ENCODE data around the gene PILRB.

The PILRB gene

DNA sequence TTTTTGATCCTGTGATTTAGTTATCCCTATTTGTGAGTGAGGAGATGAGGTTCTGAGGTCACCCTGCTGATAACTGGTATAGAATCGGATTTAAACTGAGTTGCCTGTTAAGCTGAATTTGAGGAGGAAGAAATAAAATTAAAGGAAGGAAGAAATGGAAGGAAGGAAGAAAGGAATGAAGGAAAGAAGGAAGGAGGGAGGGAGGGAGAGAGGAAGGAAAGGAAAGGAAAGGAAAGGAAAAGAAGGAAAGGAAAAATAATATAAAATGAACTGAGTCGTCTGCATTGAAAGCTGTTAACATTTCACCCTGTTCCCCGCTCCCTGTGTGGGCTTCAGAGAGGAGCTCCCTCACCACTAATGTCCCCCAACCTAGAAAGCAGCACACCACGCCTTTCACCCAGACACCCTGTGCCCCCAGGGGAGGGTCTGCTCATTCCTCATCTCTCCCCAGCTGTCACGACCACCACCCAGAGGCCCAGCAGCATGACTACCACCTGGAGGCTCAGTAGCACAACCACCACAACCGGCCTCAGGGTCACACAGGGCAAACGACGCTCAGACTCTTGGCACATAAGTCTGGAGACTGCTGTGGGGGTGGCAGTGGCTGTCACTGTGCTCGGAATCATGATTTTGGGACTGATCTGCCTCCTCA, 31.6 kb downstream of the PILRB start:
- Histone ChIP-seq H3K4me3 (ENCODE audit: low read length) (no peak overlapping the region), H3K9ac (ENCODE audit: low read length) (no peak overlapping the region), H3K36me3 (ENCODE audit: control insufficient read depth, insufficient read depth, low read length) (no peaks in the 10 kb centered on the region), H3K27ac (ENCODE audit: low read depth, low read length) (no peak overlapping the region), H3K27me3 (ENCODE audit: control insufficient read depth, insufficient read depth, low read length) (no peaks in the 10 kb centered on the region), H3K4me1 (ENCODE audit: control insufficient read depth, insufficient read depth, low read length) (no peaks in the 10 kb centered on the region)

DNA sequence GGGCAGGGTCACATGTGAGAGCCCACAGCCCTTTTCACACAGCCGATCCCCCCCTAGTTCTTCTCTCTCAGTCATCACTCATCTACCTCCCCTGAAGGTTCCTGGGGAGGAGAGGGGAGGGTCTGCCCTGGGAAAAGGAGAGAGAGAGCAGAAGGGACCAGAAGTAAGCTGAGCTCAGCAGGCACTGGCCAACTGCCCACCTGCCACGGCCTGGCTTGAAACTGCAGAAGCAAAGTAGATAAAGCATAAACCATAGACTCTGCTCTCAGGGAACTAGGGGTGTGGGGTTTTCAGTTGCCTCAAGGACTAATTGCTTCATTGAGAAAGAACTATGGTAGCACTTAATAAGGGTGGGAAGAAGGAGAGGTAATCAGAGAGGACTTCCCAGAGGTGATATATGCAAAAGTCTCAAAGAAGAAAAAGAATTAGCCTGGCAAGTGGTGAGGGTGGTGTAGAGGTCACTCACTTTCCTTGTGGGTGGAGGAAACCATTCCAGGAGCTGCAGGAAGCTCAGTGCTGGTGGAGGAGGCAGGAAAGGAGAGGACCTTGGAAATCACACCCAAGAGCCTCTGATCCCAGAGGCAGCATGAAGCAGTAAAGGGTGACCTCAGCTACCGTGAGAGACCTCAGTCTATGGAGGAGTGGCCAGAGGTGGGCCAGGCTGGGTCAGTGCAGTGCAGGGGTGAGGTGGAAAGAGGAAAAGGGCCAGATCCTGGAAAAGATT, 32.5 kb downstream of the PILRB start:
- Histone ChIP-seq H3K36me3 (ENCODE audit: control insufficient read depth, insufficient read depth, low read length) (no peaks in the 10 kb centered on the region), H3K9ac (ENCODE audit: low read length) (no peak overlapping the region), H3K4me1 (ENCODE audit: control insufficient read depth, insufficient read depth, low read length) (no peaks in the 10 kb centered on the region), H3K27me3 (ENCODE audit: control insufficient read depth, insufficient read depth, low read length) (no peaks in the 10 kb centered on the region), H3K4me3 (ENCODE audit: low read length) (no peak overlapping the region), H3K27ac (ENCODE audit: low read depth, low read length) (no peak overlapping the region)

DNA sequence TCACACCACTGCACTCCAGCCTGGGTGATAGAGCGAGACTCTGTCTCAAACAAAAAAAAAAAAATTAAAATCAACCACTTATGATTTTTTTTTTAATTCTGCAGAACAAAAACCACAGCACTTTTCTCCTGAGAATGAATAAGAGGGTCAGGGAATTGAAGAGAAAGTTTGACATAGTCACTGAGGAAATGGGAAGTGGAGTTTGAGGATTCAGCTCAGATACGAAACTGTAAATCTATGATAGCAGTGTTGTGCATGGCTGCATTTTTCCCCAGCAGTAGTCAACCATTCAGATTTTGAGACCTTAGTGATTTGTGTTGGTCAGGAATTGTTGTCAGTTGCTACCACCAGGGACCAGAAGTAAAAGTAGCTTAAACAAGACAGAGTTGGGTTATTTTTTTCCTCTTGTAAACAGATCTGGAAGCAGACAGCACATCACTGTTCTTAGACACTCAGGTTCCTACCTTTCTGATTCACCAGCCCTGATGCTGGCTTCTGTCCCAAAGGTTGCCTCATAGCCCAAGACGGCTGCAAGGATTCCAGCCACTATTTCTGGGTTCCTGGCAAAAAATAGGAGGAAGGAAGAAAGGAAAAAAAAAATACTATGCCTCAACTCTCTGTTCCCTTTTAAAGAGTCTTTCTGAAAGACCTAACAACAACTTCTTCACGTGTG, 35.5 kb downstream of the PILRB start:
- no peaks in the 10 kb centered on the region for H3K4me1 ChIP-seq (ENCODE audit: control insufficient read depth, insufficient read depth, low read length)
- no peak overlapping the region for H3K27ac ChIP-seq (ENCODE audit: low read depth, low read length)
- no peak overlapping the region for H3K4me3 ChIP-seq (ENCODE audit: low read length)
- H3K27me3 ChIP-seq (ENCODE audit: control insufficient read depth, insufficient read depth, low read length) = no peaks in the 10 kb centered on the region
- H3K36me3 ChIP-seq (ENCODE audit: control insufficient read depth, insufficient read depth, low read length) = no peaks in the 10 kb centered on the region
- H3K9ac ChIP-seq (ENCODE audit: low read length) = no peak overlapping the region

DNA sequence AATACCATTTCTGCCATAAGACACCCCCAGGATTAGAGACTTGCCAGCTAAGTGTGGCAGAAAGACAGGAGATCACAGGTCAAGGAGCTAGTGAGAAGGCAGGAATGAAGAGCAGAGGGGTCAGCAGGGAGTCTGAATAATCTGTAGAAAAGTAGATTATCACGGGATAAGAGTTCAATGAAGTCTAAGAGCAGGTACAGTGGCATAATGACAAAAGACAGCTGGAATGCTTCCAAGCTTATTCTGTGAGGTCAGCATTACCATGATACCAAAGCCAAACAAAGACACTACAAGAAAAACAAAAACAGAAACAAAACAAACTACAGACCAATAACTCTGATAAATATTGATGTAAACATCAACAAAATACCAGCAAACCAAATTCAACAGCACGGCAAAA, 36.2 kb downstream of the PILRB start:
- no peak overlapping the region for H3K4me3 ChIP-seq (ENCODE audit: low read length)
- H3K27ac ChIP-seq (ENCODE audit: low read depth, low read length) = no peak overlapping the region
- no peak overlapping the region for H3K9ac ChIP-seq (ENCODE audit: low read length)

DNA sequence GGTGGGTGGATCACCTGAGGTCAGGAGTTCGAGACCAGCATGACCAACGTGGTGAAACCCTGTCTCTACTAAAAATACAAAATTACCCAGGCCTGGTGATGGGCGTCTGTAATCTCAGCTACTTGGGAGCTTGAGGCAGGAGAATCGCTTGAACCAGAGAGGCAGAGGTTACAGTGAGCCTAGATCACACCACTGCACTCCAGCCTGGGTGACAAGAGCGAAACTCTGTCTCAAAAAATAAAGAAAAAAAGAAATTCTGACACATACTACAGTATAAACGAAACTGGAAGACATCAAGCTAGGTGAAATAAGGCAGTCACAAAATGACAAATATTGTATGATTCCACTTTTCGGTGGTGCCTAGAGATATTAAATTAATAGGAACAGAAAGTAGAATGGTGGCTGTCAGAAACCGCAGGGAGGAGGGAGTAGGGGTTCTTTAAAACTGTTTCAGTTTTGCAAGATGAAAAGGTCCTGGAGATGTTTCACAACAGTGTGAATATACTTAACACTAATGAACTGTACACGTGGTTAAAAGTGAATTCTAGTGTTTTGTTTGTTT, 38.6 kb downstream of the PILRB start:
- H3K27me3 ChIP-seq (ENCODE audit: control insufficient read depth, insufficient read depth, low read length) = no peaks in the 10 kb centered on the region
- no peak overlapping the region for H3K27ac ChIP-seq (ENCODE audit: low read depth, low read length)
- no peak overlapping the region for H3K9ac ChIP-seq (ENCODE audit: low read length)
- H3K36me3 ChIP-seq (ENCODE audit: control insufficient read depth, insufficient read depth, low read length) = no peaks in the 10 kb centered on the region
- no peaks in the 10 kb centered on the region for H3K4me1 ChIP-seq (ENCODE audit: control insufficient read depth, insufficient read depth, low read length)
- H3K4me3 ChIP-seq (ENCODE audit: low read length) = no peak overlapping the region

More for the DNA sequence above, 36.2 kb downstream of the PILRB start:
- H3K27me3 ChIP-seq (ENCODE audit: control insufficient read depth, insufficient read depth, low read length) = no peaks in the 10 kb centered on the region
- no peaks in the 10 kb centered on the region for H3K36me3 ChIP-seq (ENCODE audit: control insufficient read depth, insufficient read depth, low read length)
- no peaks in the 10 kb centered on the region for H3K4me1 ChIP-seq (ENCODE audit: control insufficient read depth, insufficient read depth, low read length)

DNA sequence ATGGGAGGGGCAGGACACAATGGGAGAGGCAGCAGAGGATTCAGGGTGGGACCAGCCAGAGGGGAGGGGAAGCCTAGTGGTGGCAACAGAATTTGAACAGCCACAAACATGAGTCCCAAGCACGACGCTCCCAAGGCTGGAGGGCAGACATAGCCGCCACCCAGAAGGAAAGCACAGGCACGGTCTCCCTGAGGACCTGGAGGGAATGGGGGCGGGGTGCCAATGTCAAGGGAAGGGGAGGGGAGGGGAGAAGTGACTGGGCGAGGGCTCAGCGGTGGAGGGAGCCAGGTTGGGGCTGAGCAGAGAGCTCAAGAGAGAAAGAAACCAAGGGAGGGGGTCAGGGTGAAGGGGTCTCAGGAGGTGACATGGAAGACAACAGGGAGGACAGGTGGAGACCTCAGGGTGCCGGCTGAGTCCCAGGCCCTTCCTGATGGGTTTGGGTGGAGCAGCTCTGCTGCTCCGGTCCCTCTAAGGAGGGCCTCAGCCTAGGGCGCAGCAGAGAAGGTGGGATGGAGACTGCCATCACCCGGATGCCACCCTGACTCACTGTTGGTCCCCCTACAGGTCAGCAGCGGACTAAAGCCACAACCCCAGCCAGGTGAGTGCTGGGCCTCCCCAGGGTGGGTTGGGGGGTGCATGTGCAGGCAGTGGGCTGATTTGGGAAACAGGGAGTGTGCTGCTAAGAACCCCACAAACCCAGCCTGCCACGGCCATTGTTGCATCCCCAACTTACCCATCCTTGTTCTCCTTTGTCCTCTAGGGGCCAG, 39.6 kb downstream of the PILRB start:
- H3K27ac ChIP-seq (ENCODE audit: low read depth, low read length) = no peak overlapping the region
- H3K9ac ChIP-seq (ENCODE audit: low read length) = no peak overlapping the region
- H3K4me3 ChIP-seq (ENCODE audit: low read length) = no peak overlapping the region
- no peaks in the 10 kb centered on the region for H3K36me3 ChIP-seq (ENCODE audit: control insufficient read depth, insufficient read depth, low read length)
- no peaks in the 10 kb centered on the region for H3K4me1 ChIP-seq (ENCODE audit: control insufficient read depth, insufficient read depth, low read length)
- no peaks in the 10 kb centered on the region for H3K27me3 ChIP-seq (ENCODE audit: control insufficient read depth, insufficient read depth, low read length)

DNA sequence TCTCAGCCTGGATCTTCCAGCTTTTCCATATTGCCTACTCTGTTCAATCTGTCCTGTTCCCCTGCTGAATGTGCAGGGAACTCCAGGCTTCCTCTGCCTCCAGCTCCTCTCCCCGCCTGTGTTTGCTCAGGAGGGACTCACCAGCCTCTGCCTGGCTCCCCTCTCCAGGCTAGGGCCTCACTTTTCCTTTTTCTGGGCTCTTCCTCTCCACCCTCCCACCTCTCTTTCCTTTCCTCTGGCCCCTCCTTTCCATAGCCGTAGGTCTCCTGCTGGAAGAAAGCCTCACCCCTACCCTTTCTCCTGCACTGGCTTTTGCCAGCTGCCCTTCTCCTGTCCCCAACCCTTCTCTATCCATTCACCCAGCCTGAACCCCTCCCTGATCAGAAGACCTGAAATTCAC, 40.3 kb downstream of the PILRB start:
- Histone ChIP-seq H3K36me3 (ENCODE audit: control insufficient read depth, insufficient read depth, low read length) (no peaks in the 10 kb centered on the region), H3K4me1 (ENCODE audit: control insufficient read depth, insufficient read depth, low read length) (no peaks in the 10 kb centered on the region), H3K27ac (ENCODE audit: low read depth, low read length) (no peak overlapping the region), H3K27me3 (ENCODE audit: control insufficient read depth, insufficient read depth, low read length) (no peaks in the 10 kb centered on the region), H3K4me3 (ENCODE audit: low read length) (no peak overlapping the region), H3K9ac (ENCODE audit: low read length) (no peak overlapping the region)

DNA sequence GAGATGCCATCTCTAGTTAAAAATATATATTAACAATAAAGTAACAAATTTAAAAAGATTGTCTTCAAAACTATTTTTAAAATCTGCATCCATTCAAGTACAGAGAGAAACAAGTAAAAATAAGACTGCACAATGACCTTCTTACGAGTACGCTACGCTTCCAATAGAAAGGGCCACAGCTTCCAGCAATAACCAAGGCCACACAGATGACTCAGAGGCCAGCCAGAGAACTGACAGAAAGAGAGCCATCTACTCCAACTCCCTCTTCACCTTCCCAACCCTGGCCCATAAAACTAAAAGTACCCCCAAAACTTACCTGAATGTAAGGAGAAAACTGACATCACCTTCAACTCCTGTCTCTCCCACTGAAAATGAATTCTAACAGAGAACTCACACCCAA, 42.1 kb downstream of the PILRB start:
- Histone ChIP-seq H3K27me3 (ENCODE audit: control insufficient read depth, insufficient read depth, low read length) (no peaks in the 10 kb centered on the region), H3K36me3 (ENCODE audit: control insufficient read depth, insufficient read depth, low read length) (no peaks in the 10 kb centered on the region), H3K4me1 (ENCODE audit: control insufficient read depth, insufficient read depth, low read length) (no peaks in the 10 kb centered on the region), H3K27ac (ENCODE audit: low read depth, low read length) (no peak overlapping the region), H3K4me3 (ENCODE audit: low read length) (no peak overlapping the region), H3K9ac (ENCODE audit: low read length) (no peak overlapping the region)

DNA sequence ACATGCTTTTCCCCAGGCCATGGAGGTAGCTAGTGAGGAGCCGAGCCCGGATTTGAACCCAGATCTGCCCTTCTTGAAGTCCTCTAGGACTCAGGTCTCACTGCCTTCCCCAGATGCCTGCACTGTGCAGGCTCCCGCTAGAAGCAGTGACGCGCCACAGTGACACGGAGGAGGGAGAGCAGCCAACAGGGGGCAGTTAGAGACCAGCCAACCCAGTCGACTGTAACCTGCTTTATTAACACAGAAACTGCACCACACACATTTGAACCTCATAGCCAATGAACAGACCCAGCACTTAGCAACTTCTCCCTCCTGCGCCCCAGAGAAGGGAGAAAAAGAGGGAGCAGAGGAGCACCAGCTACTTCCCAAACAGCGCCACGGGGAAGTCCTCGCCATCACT, 42.7 kb downstream of the PILRB start:
- H3K4me3 ChIP-seq (ENCODE audit: low read length) = no peak overlapping the region
- H3K4me1 ChIP-seq (ENCODE audit: control insufficient read depth, insufficient read depth, low read length) = no peaks in the 10 kb centered on the region
- no peaks in the 10 kb centered on the region for H3K27me3 ChIP-seq (ENCODE audit: control insufficient read depth, insufficient read depth, low read length)
- no peak overlapping the region for H3K27ac ChIP-seq (ENCODE audit: low read depth, low read length)
- H3K9ac ChIP-seq (ENCODE audit: low read length) = no peak overlapping the region
- no peaks in the 10 kb centered on the region for H3K36me3 ChIP-seq (ENCODE audit: control insufficient read depth, insufficient read depth, low read length)

DNA sequence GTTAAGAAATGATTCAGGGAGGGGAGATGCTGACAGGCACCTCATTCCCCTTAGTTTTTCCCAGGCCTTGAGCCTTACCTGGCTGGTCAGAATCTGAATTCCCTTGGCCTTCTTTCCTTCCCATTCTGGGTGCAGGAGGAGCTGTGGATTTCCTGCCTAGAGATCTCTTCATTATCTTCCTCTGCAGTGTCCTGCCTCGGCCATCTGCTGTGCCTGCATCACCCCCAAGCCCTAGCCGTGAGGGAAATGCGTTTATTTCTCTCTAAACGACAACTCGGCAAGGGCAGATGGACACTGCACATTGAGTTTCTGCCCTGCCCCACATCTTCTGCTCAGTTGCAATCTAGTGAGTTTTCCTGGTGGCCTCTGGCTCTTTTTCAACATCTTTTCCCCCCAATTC, 43.9 kb downstream of the PILRB start:
- no peak overlapping the region for H3K27ac ChIP-seq (ENCODE audit: low read depth, low read length)
- H3K27me3 ChIP-seq (ENCODE audit: control insufficient read depth, insufficient read depth, low read length) = no peaks in the 10 kb centered on the region
- H3K9ac ChIP-seq (ENCODE audit: low read length) = no peak overlapping the region
- H3K4me1 ChIP-seq (ENCODE audit: control insufficient read depth, insufficient read depth, low read length) = no peaks in the 10 kb centered on the region
- no peak overlapping the region for H3K4me3 ChIP-seq (ENCODE audit: low read length)
- no peaks in the 10 kb centered on the region for H3K36me3 ChIP-seq (ENCODE audit: control insufficient read depth, insufficient read depth, low read length)

DNA sequence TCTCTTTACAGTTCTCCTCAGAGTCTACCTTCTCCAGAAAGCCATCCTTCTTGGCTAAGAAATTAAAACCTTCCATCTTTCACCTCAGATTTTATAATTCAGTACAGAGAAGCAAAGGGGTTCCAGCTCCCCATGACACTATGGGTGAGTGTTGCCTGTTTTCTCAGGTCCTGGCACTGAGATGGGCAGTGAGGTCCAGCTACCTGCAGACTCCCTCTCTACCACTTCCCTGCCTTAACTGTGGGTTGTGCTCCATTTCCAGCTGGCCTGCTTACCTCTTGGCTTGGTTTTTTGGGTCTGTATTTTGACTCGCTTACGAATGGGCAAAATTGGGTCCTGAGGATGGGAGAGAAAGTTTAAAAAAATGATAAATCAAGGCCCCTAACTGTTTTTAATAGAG, 44.3 kb downstream of the PILRB start:
- H3K36me3 ChIP-seq (ENCODE audit: control insufficient read depth, insufficient read depth, low read length) = no peaks in the 10 kb centered on the region

DNA sequence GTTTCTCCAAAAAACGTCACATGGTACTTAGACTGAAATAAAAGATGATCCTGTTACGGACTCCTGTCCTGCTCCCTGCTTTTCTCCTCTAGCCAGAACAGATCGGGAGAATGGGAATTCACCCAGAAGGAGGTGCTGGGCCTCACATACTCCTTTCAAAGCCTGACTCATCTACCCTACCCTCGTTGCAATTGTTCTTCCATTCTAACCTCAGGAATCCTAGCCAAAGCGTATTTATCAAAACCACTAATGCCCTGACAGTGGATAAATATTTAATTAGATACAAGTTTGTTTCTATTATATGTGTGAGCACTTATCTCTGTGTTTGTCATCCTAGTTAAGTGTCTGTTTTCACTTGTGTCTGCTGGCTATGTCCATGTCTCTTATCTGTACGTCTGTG, 48.9 kb downstream of the PILRB start:
- no peaks in the 10 kb centered on the region for H3K36me3 ChIP-seq (ENCODE audit: control insufficient read depth, insufficient read depth, low read length)
- H3K4me3 ChIP-seq (ENCODE audit: low read length) = no peak overlapping the region
- H3K27ac ChIP-seq (ENCODE audit: low read depth, low read length) = no peak overlapping the region
- H3K4me1 ChIP-seq (ENCODE audit: control insufficient read depth, insufficient read depth, low read length) = no peaks in the 10 kb centered on the region
- no peaks in the 10 kb centered on the region for H3K27me3 ChIP-seq (ENCODE audit: control insufficient read depth, insufficient read depth, low read length)
- H3K9ac ChIP-seq (ENCODE audit: low read length) = no peak overlapping the region

More for the DNA sequence above, 44.3 kb downstream of the PILRB start:
- H3K27ac ChIP-seq (ENCODE audit: low read depth, low read length) = no peak overlapping the region
- H3K27me3 ChIP-seq (ENCODE audit: control insufficient read depth, insufficient read depth, low read length) = no peaks in the 10 kb centered on the region
- no peak overlapping the region for H3K4me3 ChIP-seq (ENCODE audit: low read length)
- H3K9ac ChIP-seq (ENCODE audit: low read length) = no peak overlapping the region
- H3K4me1 ChIP-seq (ENCODE audit: control insufficient read depth, insufficient read depth, low read length) = no peaks in the 10 kb centered on the region
